Neural progenitor cell (in vitro differentiated cells): ENCODE measurements around the gene WDPCP. TPM values are rescaled to one million over a fixed set of nuclear protein-coding genes. Genes with fewer than 3 reads are reported as not detected.

Experiments
- DNase-seq: peaks from one replicate; pipeline ENCODE4 v3.0.0-alpha.2; 2016; ENCODE audit warnings: low spot score
- H2AFZ ChIP-seq: fragments of 200-600 bp; sonication (generic); replicated peaks from 2 replicates; pipeline ENCODE4 v1.6.1; 2016; ENCODE audit warnings: antibody characterized with exemption
- H3F3A ChIP-seq: fragments of 200-600 bp; sonication (generic); 2 replicates; pipeline ENCODE4 v1.6.1; 2016; ENCODE audit warnings: antibody characterized with exemption, low read depth
- H3K27ac ChIP-seq: fragments of 200-600 bp; sonication (generic); 2 replicates; pipeline ENCODE4 v1.5.1; 2016; ENCODE audit warnings: mild to moderate bottlenecking
- H3K27me3 ChIP-seq: fragments of 200-600 bp; sonication (generic); 2 replicates; pipeline ENCODE4 v1.6.1; 2016; ENCODE audit warnings: mild to moderate bottlenecking, moderate library complexity
- H3K36me3 ChIP-seq: fragments of 200-600 bp; sonication (generic); 2 replicates; pipeline ENCODE4 v1.5.1; 2016
- H3K4me1 ChIP-seq: fragments of 200-600 bp; sonication (generic); 2 replicates; pipeline ENCODE4 v1.6.1; 2016; ENCODE audit warnings: mixed run types
- H3K4me2 ChIP-seq: fragments of 200-600 bp; sonication (generic); 2 replicates; pipeline ENCODE4 v1.6.1; 2016
- H3K4me3 ChIP-seq: fragments of 200-600 bp; sonication (generic); 2 replicates; pipeline ENCODE4 v1.5.1; 2016
- H3K79me2 ChIP-seq: fragments of 200-600 bp; sonication (generic); 2 replicates; pipeline ENCODE4 v1.6.1; 2016; ENCODE audit warnings: low read depth
- H3K9ac ChIP-seq: fragments of 200-600 bp; sonication (generic); 2 replicates; pipeline ENCODE4 v1.6.1; 2016
- H3K9me3 ChIP-seq: fragments of 200-600 bp; sonication (generic); 2 replicates; pipeline ENCODE4 v1.5.1; 2016; ENCODE audit warnings: low read depth
- H4K20me1 ChIP-seq: fragments of 200-600 bp; sonication (generic); 2 replicates; pipeline ENCODE4 v1.6.1; 2016; ENCODE audit warnings: low read depth
- H3K27ac Mint-ChIP-seq: 3 replicates; pipeline ENCODE4 v1.8.0; 2021; ENCODE audit warnings: mixed read lengths
- H3K27me3 Mint-ChIP-seq: 2 replicates; pipeline ENCODE4 v1.8.0; 2022; ENCODE audit warnings: low read depth, mild to moderate bottlenecking, inconsistent platforms, moderate library complexity, mixed read lengths; ENCODE audit not compliant: insufficient read depth
- H3K36me3 Mint-ChIP-seq: 3 replicates; pipeline ENCODE4 v1.8.0; 2021; ENCODE audit warnings: mixed read lengths
- H3K4me1 Mint-ChIP-seq: 3 replicates; pipeline ENCODE4 v1.8.0; 2021; ENCODE audit warnings: mixed read lengths
- H3K4me3 Mint-ChIP-seq: 3 replicates; pipeline ENCODE4 v1.8.0; 2021; ENCODE audit warnings: mild to moderate bottlenecking, moderate library complexity, mixed read lengths
- H3K9me3 Mint-ChIP-seq: 3 replicates; pipeline ENCODE4 v1.8.0; 2020; ENCODE audit warnings: mixed read lengths
- CTCF ChIP-seq: fragments of 200-600 bp; sonication (generic); IDR thresholded peaks from 2 replicates; pipeline ENCODE4 v1.5.1; 2017; ENCODE audit warnings: antibody characterized with exemption, mild to moderate bottlenecking
- EZH2 ChIP-seq: fragments of 200-600 bp; sonication (generic); IDR thresholded peaks from 2 replicates; pipeline ENCODE4 v1.6.1; 2017; ENCODE audit warnings: antibody characterized with exemption, mild to moderate bottlenecking, moderate library complexity
- EZH2phosphoT487 ChIP-seq: fragments of 200-600 bp; sonication (generic); IDR thresholded peaks from 2 replicates; pipeline ENCODE4 v1.6.1; 2017; ENCODE audit warnings: antibody characterized with exemption
- total RNA-seq: library from RNA; depleted of rRNA; stranded (reverse); fragments of >200 nt; gene quantifications from 2 replicates; pipeline ENCODE4 v1.2.3, GENCODE V29; 2015; ENCODE audit warnings: low replicate concordance

The WDPCP gene
- total RNA-seq, 1 donor from 2014 or later, result 11.4 TPM

GRCh38 chr2:63344575-63345284, 243.5 kb downstream of the WDPCP start:
- no peaks in the 10 kb centered on the region for H3K4me1 Mint-ChIP-seq
- Histone ChIP-seq H3K9me3 (peaks cover 10% of the 10 kb centered on the region), H3K79me2 (no peaks in the 10 kb centered on the region), H3K4me3 (no peak overlapping the region), H4K20me1 (no peaks in the 10 kb centered on the region), H3K36me3 (no peaks in the 10 kb centered on the region), H3K27ac (no peak overlapping the region), H3K27me3 (no peaks in the 10 kb centered on the region), H3K9ac (no peak overlapping the region), H3F3A (no peaks in the 10 kb centered on the region), H3K4me2 (no peak overlapping the region), H3K4me1 (no peaks in the 10 kb centered on the region), H2AFZ (no peak overlapping the region)
- H3K27me3 Mint-ChIP-seq, result no peaks in the 10 kb centered on the region
- H3K9me3 Mint-ChIP-seq, result peaks cover 14% of the 10 kb centered on the region
- H3K27ac Mint-ChIP-seq, result no peak overlapping the region
- H3K36me3 Mint-ChIP-seq, result peaks cover 3% of the 10 kb centered on the region
- no peak for DNase-seq
- H3K4me3 Mint-ChIP-seq, result no peak overlapping the region
- TF ChIP-seq CTCF (no peak), EZH2phosphoT487 (no peak), EZH2 (no peak)

GRCh38 chr2:63343397-63344109, 244.7 kb downstream of the WDPCP start:
- no peaks in the 10 kb centered on the region for H3K36me3 ChIP-seq
- no peak overlapping the region for H2AFZ ChIP-seq
- Mint-ChIP-seq H3K4me1 (no peaks in the 10 kb centered on the region), H3K27me3 (no peaks in the 10 kb centered on the region), H3K27ac (no peak overlapping the region), H3K4me3 (no peak overlapping the region), H3K36me3 (peaks cover 3% of the 10 kb centered on the region), H3K9me3 (peaks cover 14% of the 10 kb centered on the region)
- H3K9ac ChIP-seq, result no peak overlapping the region
- no peaks in the 10 kb centered on the region for H4K20me1 ChIP-seq
- TF ChIP-seq EZH2 (no peak), EZH2phosphoT487 (no peak), CTCF (no peak)
- H3K27ac ChIP-seq, result no peak overlapping the region
- no peaks in the 10 kb centered on the region for H3K27me3 ChIP-seq
- no peaks in the 10 kb centered on the region for H3K79me2 ChIP-seq
- no peaks in the 10 kb centered on the region for H3F3A ChIP-seq
- no peak overlapping the region for H3K4me3 ChIP-seq
- no peaks in the 10 kb centered on the region for H3K4me1 ChIP-seq
- no peak overlapping the region for H3K4me2 ChIP-seq
- H3K9me3 ChIP-seq, result peaks cover 10% of the 10 kb centered on the region
- no peak for DNase-seq

GRCh38 chr2:63340443-63340842, 247.8 kb downstream of the WDPCP start:
- no peak for TF ChIP-seq EZH2
- no peak for TF ChIP-seq EZH2phosphoT487
- no peak for TF ChIP-seq CTCF
- H3K9me3 ChIP-seq, result peaks cover 15% of the 10 kb centered on the region
- no peaks in the 10 kb centered on the region for H4K20me1 ChIP-seq
- H2AFZ ChIP-seq, result no peak overlapping the region
- Mint-ChIP-seq H3K9me3 (peaks cover 14% of the 10 kb centered on the region), H3K36me3 (peaks cover 5% of the 10 kb centered on the region), H3K4me3 (no peak overlapping the region), H3K27ac (no peak overlapping the region), H3K4me1 (no peaks in the 10 kb centered on the region), H3K27me3 (no peaks in the 10 kb centered on the region)
- no peak overlapping the region for H3K27ac ChIP-seq
- H3K27me3 ChIP-seq, result no peaks in the 10 kb centered on the region
- no peak overlapping the region for H3K9ac ChIP-seq
- no peaks in the 10 kb centered on the region for H3K79me2 ChIP-seq
- no peaks in the 10 kb centered on the region for H3F3A ChIP-seq
- no peaks in the 10 kb centered on the region for H3K36me3 ChIP-seq
- H3K4me1 ChIP-seq, result no peaks in the 10 kb centered on the region
- H3K4me3 ChIP-seq, result no peak overlapping the region
- H3K4me2 ChIP-seq, result no peak overlapping the region
- no peak for DNase-seq
